ENCODE data around the gene AMOTL2.

AMOTL2 gene

GRCh38 chr3:134351427-134351826 lies 22.8 kb downstream of the AMOTL2 start:
- DNase-seq: no peak

GRCh38 chr3:134350861-134351311 lies 23.4 kb downstream of the AMOTL2 start:
- no peak for DNase-seq

GRCh38 chr3:134350266-134350665 lies 24.0 kb downstream of the AMOTL2 start:
- no peak for DNase-seq

GRCh38 chr3:134348524-134348923 lies 25.7 kb downstream of the AMOTL2 start:
- no peak for DNase-seq

- DNase-seq: no peak
Observed at GRCh38 chr3:134347551-134347950, 26.7 kb downstream of the AMOTL2 start.

GRCh38 chr3:134346744-134347143 lies 27.5 kb downstream of the AMOTL2 start:
- no peak for DNase-seq

- DNase-seq: no peak
Observed at GRCh38 chr3:134345202-134345601, 29.0 kb downstream of the AMOTL2 start.

- no peak for DNase-seq
Observed at GRCh38 chr3:134344560-134344959, 29.7 kb downstream of the AMOTL2 start.

- no peak for DNase-seq
Observed at GRCh38 chr3:134342259-134342658, 32.0 kb downstream of the AMOTL2 start.

GRCh38 chr3:134341389-134341788 lies 32.9 kb downstream of the AMOTL2 start:
- DNase-seq: no peak

- no peak for DNase-seq
Observed at GRCh38 chr3:134340982-134341365, 33.3 kb downstream of the AMOTL2 start.

- DNase-seq: no peak
Observed at GRCh38 chr3:134340362-134340981, 33.8 kb downstream of the AMOTL2 start.

GRCh38 chr3:134339913-134340312 lies 34.3 kb downstream of the AMOTL2 start:
- DNase-seq: no peak

GRCh38 chr3:134339331-134339730 lies 34.9 kb downstream of the AMOTL2 start:
- no peak for DNase-seq

GRCh38 chr3:134338516-134339261 lies 35.6 kb downstream of the AMOTL2 start:
- no peak for DNase-seq

GRCh38 chr3:134338201-134338512 lies 36.1 kb downstream of the AMOTL2 start:
- no peak for DNase-seq

- DNase-seq: no peak
Observed at GRCh38 chr3:134337511-134338200, 36.6 kb downstream of the AMOTL2 start.

- no peak for DNase-seq
Observed at GRCh38 chr3:134337071-134337482, 37.2 kb downstream of the AMOTL2 start.

- DNase-seq: no peak
Observed at GRCh38 chr3:134336587-134336986, 37.7 kb downstream of the AMOTL2 start.

GRCh38 chr3:134334901-134335280 lies 39.4 kb downstream of the AMOTL2 start:
- DNase-seq: no peak

- no peak for DNase-seq
Observed at GRCh38 chr3:134334231-134334900, 39.9 kb downstream of the AMOTL2 start.

- no peak for DNase-seq
Observed at GRCh38 chr3:134333522-134334181, 40.6 kb downstream of the AMOTL2 start.

- DNase-seq: no peak
Observed at GRCh38 chr3:134332344-134332743, 41.9 kb downstream of the AMOTL2 start.

All from bone marrow (tissue), 2 donors.